Measurements from ENCODE around the gene BRINP1.

BRINP1 gene

GRCh38 chr9:119369680-119370366 is 588 bp upstream of the BRINP1 start:
- Histone ChIP-seq H3K36me3 (ENCODE audit: control insufficient read depth in 2 of 2, insufficient read depth in 1 of 2, low read length in 2 of 2) (no peaks in the 10 kb centered on the region), H3K4me1 (ENCODE audit: control insufficient read depth, insufficient read depth, low read length) (no peaks in the 10 kb centered on the region), H3K27ac (ENCODE audit: extremely low read depth, low read depth, low read length) (no peak overlapping the region), H3K4me3 (ENCODE audit: low read depth, low read length) (peak overlapping the region; percentile 11; the same call in 1 of the 2 replicates), H3K9me3 (ENCODE audit: control insufficient read depth, insufficient read depth, low read depth, low read length) (no peaks in the 10 kb centered on the region)
- TF ChIP-seq ZNF404 (tag by site-specific recombination; IDR thresholded peaks at IDR 0.05) (no peak), ZNF132 (tag by site-specific recombination; IDR thresholded peaks at IDR 0.05; ENCODE audit: borderline replicate concordance) (no peak), ZNF354C (tag by site-specific recombination; IDR thresholded peaks at IDR 0.05; ENCODE audit: borderline replicate concordance, low read depth) (no peak), ZNF292 (tag by site-specific recombination; IDR thresholded peaks at IDR 0.05; ENCODE audit: borderline replicate concordance, low read depth) (no peak), ZBTB17 (tag by site-specific recombination; IDR thresholded peaks at IDR 0.05) (no peak), HOXD13 (CRISPR knock-in tag; IDR thresholded peaks at IDR 0.05; ENCODE audit: borderline replicate concordance) (no peak), ZNF16 (tag by site-specific recombination; IDR thresholded peaks at IDR 0.05; ENCODE audit: low read depth) (no peak), ATF2 (tag by site-specific recombination; IDR thresholded peaks at IDR 0.05; ENCODE audit: low read depth) (no peak), ZNF768 (tag by site-specific recombination; IDR thresholded peaks at IDR 0.05) (no peak), ZNF2 (tag by site-specific recombination; IDR thresholded peaks at IDR 0.05) (no peak), TRIM28 (IDR thresholded peaks at IDR 0.05; ENCODE audit: borderline replicate concordance, low read length) (no peak), GLIS2 (tag by site-specific recombination; IDR thresholded peaks at IDR 0.05) (no peak), ZNF626 (tag by site-specific recombination; IDR thresholded peaks at IDR 0.05) (no peak)
- CTCF ChIA-PET = no interaction called here
- POLR2A ChIA-PET = no interaction called here

GRCh38 chr9:119368179-119368578 is 1.1 kb downstream of the BRINP1 start:
- Histone ChIP-seq H3K36me3 (ENCODE audit: control insufficient read depth in 2 of 2, insufficient read depth in 1 of 2, low read length in 2 of 2) (no peaks in the 10 kb centered on the region), H3K4me3 (ENCODE audit: low read depth, low read length) (no peak overlapping the region), H3K4me1 (ENCODE audit: control insufficient read depth, insufficient read depth, low read length) (no peaks in the 10 kb centered on the region), H3K27ac (ENCODE audit: extremely low read depth, low read depth, low read length) (no peak overlapping the region), H3K9me3 (ENCODE audit: control insufficient read depth, insufficient read depth, low read depth, low read length) (no peaks in the 10 kb centered on the region)
- CTCF ChIA-PET = no interaction called here
- POLR2A ChIA-PET = no interaction called here
- TF ChIP-seq REST (tag by site-specific recombination; IDR thresholded peaks at IDR 0.05) (no peak), YY1 (tag by site-specific recombination; IDR thresholded peaks at IDR 0.05) (no peak), ZEB2 (tag by site-specific recombination; IDR thresholded peaks at IDR 0.05) (no peak), ZNF555 (tag by site-specific recombination; conservative IDR thresholded peaks at IDR 0.05) (no peak), ZNF391 (tag by site-specific recombination; IDR thresholded peaks at IDR 0.05; ENCODE audit: borderline replicate concordance, low read depth) (no peak), ZNF677 (tag by site-specific recombination; IDR thresholded peaks at IDR 0.05) (no peak), ZNF561 (tag by site-specific recombination; IDR thresholded peaks at IDR 0.05; ENCODE audit: borderline replicate concordance) (no peak), REPIN1 (tag by site-specific recombination; IDR thresholded peaks at IDR 0.05; ENCODE audit: low read depth) (no peak), ZNF660 (tag by site-specific recombination; IDR thresholded peaks at IDR 0.05) (no peak), ZNF23 (tag by site-specific recombination; IDR thresholded peaks at IDR 0.05; ENCODE audit: borderline replicate concordance) (no peak), ZSCAN18 (tag by site-specific recombination; IDR thresholded peaks at IDR 0.05) (no peak), ZNF37A (tag by site-specific recombination; IDR thresholded peaks at IDR 0.05) (no peak)
